ENCODE measurements around the gene WTAP. TPM values are rescaled to one million over a fixed set of nuclear protein-coding genes. Genes with fewer than 3 reads are reported as not detected.
"Not testable (repeated sequence)": the region's sequence is repeated elsewhere in the genome, so short reads cannot be mapped to it uniquely, and the experiment has no call there.

The WTAP gene
- total RNA-seq, 1 donor from 2014 or later: 126 TPM

DNA sequence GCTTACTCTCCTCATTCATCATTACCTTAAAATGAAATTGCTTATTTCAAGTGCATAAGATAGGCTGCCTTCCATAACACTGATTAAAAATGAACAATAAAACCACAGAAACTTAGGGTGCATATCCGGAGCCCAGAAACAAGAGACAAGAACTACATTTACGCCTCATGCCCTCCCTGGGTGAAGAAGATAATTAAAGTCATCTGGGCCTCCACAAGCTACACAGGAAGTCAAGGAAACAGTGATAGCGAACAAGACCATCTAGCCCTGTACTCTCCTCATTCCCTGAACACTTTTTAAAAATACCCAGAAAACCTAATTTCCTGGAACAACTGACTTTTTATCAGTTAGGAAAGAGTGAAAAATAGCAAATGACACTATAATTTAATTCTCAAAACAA lies 40.6 kb upstream of the WTAP start:
- Mint-ChIP-seq H3K27ac (ENCODE audit: unreplicated experiment) (peak overlapping the region; percentile 50), H3K4me3 (no peak overlapping the region), H3K4me1 (peaks cover 9% of the 10 kb centered on the region), H3K36me3 (ENCODE audit: low read depth) (peaks cover 16% of the 10 kb centered on the region), H3K27me3 (ENCODE audit: low read depth) (no peaks in the 10 kb centered on the region), H3K9me3 (no peaks in the 10 kb centered on the region)
- DNase-seq (ENCODE audit: low read depth, low spot score): no peak
- TF ChIP-seq, protein P1, sequence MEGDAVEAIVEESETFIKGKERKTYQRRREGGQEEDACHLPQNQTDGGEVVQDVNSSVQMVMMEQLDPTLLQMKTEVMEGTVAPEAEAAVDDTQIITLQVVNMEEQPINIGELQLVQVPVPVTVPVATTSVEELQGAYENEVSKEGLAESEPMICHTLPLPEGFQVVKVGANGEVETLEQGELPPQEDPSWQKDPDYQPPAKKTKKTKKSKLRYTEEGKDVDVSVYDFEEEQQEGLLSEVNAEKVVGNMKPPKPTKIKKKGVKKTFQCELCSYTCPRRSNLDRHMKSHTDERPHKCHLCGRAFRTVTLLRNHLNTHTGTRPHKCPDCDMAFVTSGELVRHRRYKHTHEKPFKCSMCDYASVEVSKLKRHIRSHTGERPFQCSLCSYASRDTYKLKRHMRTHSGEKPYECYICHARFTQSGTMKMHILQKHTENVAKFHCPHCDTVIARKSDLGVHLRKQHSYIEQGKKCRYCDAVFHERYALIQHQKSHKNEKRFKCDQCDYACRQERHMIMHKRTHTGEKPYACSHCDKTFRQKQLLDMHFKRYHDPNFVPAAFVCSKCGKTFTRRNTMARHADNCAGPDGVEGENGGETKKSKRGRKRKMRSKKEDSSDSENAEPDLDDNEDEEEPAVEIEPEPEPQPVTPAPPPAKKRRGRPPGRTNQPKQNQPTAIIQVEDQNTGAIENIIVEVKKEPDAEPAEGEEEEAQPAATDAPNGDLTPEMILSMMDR (conservative IDR thresholded peaks at IDR 0.05): no peak

DNA sequence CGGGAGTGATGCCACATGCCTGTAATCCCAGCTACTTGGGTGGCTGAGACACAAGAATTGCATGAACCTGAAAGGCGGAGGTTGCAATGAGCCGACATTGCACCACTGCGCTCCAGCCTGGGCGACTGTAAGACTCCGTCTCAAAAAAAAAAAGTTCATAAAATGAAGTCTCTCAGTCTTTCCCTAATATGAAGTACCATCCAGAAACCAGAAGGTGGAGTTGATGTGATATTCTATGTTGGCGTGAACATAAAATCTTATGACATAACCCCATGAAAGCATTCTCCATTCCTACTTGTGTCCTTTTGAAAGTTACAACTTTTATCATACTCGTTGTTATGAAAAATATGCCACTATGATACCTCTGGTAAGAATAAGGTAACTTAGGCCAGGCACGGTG lies 40.0 kb upstream of the WTAP start:
- H3K36me3 Mint-ChIP-seq (ENCODE audit: low read depth): peaks cover 16% of the 10 kb centered on the region

GRCh38 chr6:159688266-159688905 lies 38.9 kb upstream of the WTAP start:
- no peak for DNase-seq (ENCODE audit: low read depth, low spot score)
- no peaks in the 10 kb centered on the region for H3K9me3 Mint-ChIP-seq

More for the DNA sequence above, 40.0 kb upstream of the WTAP start:
- Mint-ChIP-seq H3K9me3 (no peaks in the 10 kb centered on the region), H3K4me1 (peaks cover 16% of the 10 kb centered on the region), H3K27ac (ENCODE audit: unreplicated experiment) (no peak overlapping the region), H3K27me3 (ENCODE audit: low read depth) (no peaks in the 10 kb centered on the region), H3K4me3 (no peak overlapping the region)
- no peak for DNase-seq (ENCODE audit: low read depth, low spot score)
- TF ChIP-seq, protein P1 (conservative IDR thresholded peaks at IDR 0.05): no peak

DNA sequence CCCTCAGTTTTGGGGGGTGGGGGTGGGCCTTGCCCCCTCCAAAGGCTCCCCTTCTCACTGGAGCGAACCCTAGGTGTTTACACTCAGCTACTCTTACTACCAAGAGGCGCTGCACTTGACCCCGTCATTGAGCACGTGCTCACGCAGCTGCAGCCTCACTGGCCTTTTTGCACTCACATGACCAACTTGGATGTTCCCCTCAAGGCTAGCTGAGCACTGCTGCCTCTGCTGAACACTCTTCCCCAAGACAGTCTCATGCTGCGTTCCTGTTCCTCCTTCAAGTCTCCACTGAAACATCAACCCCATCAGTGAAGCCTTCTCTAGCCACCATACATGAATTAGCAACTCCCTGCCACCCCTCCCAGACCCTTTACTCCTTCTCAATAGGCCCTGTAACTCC lies 38.3 kb upstream of the WTAP start:
- Mint-ChIP-seq H3K27me3 (ENCODE audit: low read depth) (no peaks in the 10 kb centered on the region), H3K27ac (ENCODE audit: unreplicated experiment) (no peak overlapping the region), H3K36me3 (ENCODE audit: low read depth) (peaks cover 16% of the 10 kb centered on the region), H3K4me3 (peak overlapping the region; percentile 32), H3K4me1 (peaks cover 20% of the 10 kb centered on the region), H3K9me3 (no peaks in the 10 kb centered on the region)
- DNase-seq (ENCODE audit: low read depth, low spot score): no peak
- TF ChIP-seq, protein P1 (conservative IDR thresholded peaks at IDR 0.05): no peak

More at GRCh38 chr6:159688266-159688905, 38.9 kb upstream of the WTAP start:
- TF ChIP-seq, protein P1 (conservative IDR thresholded peaks at IDR 0.05): no peak
- peaks cover 16% of the 10 kb centered on the region for H3K36me3 Mint-ChIP-seq (ENCODE audit: low read depth)
- H3K27ac Mint-ChIP-seq (ENCODE audit: unreplicated experiment): peak overlapping the region; percentile 44
- peaks cover 16% of the 10 kb centered on the region for H3K4me1 Mint-ChIP-seq
- H3K4me3 Mint-ChIP-seq: peak overlapping the region; percentile 32
- no peaks in the 10 kb centered on the region for H3K27me3 Mint-ChIP-seq (ENCODE audit: low read depth)

DNA sequence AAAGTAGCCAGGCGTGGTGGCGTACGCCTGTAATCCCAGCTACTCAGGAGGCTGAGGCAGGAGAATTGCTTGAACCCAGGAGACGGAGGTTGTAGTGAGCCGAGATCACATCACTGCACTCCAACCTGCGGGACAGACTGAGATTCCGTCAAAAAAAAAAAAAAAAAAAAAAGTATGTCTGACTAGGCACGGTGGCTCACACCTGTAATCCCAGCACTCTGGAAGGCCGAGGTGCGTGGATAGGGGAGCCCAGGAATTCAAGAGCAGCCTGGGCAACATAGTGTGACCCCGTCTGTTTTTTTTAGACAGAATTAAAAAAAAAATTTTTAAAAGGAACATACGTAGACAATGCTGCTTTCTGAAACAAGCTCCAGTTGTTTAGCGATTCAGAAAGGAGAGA lies 37.2 kb upstream of the WTAP start:
- not testable (repeated sequence) for H3K4me3 Mint-ChIP-seq; H3K9me3 Mint-ChIP-seq; DNase-seq (ENCODE audit: low read depth, low spot score); H3K27ac Mint-ChIP-seq (ENCODE audit: unreplicated experiment); H3K27me3 Mint-ChIP-seq (ENCODE audit: low read depth)
- H3K4me1 Mint-ChIP-seq: peaks cover 29% of the 10 kb centered on the region
- peaks cover 13% of the 10 kb centered on the region for H3K36me3 Mint-ChIP-seq (ENCODE audit: low read depth)

DNA sequence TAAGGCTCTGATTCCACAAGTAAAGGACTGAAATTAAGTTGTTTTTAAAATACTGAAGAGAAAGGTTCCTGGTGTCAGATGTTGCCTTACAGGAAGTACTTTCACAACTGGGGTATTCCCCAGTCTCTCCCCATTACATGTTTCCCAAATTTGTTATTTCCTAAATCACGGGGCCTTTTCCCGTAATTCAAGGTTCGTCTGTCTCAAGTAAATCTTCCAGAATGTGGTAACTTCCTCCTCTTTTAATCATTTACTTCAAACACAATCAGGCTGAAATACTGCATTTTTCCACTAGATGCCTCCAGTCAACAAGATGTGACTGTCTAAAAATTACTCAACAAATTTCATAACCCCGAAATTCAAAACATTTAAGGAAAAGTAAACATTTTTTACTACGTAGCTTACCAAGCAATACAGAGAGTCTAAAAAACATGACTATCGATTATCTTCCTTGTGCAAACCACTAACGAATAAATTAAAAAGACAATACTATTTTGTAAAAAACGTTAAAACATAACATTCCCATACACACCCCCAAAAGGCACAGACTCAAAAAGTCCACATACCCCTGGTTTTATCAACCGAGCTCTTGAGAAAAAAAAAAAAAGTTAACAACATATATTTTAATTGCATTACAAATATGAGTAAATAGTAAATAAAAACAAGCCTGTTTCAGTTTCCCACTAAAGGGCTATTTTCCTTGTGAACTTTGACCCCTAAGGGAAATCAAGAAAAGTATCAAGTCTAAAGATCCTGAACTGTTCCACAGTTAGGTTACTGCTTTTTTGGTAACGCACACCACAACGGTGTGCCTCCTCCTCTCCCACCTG lies 36.0 kb upstream of the WTAP start:
- H3K9me3 Mint-ChIP-seq: no peaks in the 10 kb centered on the region
- H3K27ac Mint-ChIP-seq (ENCODE audit: unreplicated experiment): no peak overlapping the region
- H3K4me1 Mint-ChIP-seq: peaks cover 29% of the 10 kb centered on the region
- H3K27me3 Mint-ChIP-seq (ENCODE audit: low read depth): no peaks in the 10 kb centered on the region
- peak overlapping the region; percentile 89 for H3K4me3 Mint-ChIP-seq
- DNase-seq (ENCODE audit: low read depth, low spot score): no peak
- peaks cover 11% of the 10 kb centered on the region for H3K36me3 Mint-ChIP-seq (ENCODE audit: low read depth)
- TF ChIP-seq, protein P1 (conservative IDR thresholded peaks at IDR 0.05): peak; percentile 76

All from neural crest cell (in vitro differentiated cells).